ENCODE data around the gene PCSK6.

PCSK6 gene

DNA sequence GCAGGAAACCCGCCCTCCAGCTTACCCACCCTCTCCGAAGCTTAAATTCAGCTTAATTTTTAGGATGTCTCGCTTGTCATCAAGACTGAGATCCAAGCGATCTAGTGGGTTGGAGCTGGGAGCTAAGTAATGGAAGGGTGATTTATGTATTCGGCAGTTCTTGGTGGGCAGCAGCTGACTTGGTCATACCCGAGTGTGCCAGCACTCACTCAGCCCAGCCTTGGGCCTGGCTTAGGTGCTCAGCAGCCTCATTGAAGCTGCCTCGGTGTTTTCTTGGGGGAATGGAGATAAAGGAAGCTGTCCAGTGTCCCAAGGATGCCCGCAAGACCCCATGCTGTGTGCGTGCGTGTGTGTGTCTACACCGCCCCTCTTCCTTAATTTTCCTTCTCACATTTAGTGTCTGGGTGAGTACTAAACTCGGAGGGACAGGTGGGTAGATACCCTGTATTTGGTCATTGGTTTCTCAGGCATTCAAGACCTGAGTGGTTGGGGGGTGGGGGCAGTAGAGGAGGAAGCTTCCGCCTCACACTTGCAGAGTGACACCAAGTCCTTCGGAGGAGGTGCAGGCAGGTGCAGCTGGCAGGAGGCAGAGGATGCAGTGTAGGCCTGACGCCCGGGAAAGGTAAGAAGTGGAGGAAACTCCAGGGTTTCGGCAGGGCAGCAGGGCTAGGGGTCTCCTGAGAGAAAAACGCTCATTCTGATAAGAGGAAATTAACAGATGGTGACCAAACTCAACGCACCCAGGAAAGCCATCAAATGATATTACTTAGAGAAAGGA lies 92.8 kb downstream of the PCSK6 start:
- TF ChIP-seq, protein P1, sequence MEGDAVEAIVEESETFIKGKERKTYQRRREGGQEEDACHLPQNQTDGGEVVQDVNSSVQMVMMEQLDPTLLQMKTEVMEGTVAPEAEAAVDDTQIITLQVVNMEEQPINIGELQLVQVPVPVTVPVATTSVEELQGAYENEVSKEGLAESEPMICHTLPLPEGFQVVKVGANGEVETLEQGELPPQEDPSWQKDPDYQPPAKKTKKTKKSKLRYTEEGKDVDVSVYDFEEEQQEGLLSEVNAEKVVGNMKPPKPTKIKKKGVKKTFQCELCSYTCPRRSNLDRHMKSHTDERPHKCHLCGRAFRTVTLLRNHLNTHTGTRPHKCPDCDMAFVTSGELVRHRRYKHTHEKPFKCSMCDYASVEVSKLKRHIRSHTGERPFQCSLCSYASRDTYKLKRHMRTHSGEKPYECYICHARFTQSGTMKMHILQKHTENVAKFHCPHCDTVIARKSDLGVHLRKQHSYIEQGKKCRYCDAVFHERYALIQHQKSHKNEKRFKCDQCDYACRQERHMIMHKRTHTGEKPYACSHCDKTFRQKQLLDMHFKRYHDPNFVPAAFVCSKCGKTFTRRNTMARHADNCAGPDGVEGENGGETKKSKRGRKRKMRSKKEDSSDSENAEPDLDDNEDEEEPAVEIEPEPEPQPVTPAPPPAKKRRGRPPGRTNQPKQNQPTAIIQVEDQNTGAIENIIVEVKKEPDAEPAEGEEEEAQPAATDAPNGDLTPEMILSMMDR (IDR thresholded peaks at IDR 0.05) = no peak
- no peak for DNase-seq (ENCODE audit: low spot score)
- H3K27ac ChIP-seq = no peak overlapping the region
- no peak overlapping the region for H3K4me3 ChIP-seq

GRCh38 chr15:101394654-101395053 lies 94.9 kb downstream of the PCSK6 start:
- H3K27ac ChIP-seq = no peak overlapping the region
- DNase-seq (ENCODE audit: low spot score) = no peak
- H3K4me3 ChIP-seq = no peak overlapping the region
- TF ChIP-seq, protein P1 (IDR thresholded peaks at IDR 0.05) = no peak

DNA sequence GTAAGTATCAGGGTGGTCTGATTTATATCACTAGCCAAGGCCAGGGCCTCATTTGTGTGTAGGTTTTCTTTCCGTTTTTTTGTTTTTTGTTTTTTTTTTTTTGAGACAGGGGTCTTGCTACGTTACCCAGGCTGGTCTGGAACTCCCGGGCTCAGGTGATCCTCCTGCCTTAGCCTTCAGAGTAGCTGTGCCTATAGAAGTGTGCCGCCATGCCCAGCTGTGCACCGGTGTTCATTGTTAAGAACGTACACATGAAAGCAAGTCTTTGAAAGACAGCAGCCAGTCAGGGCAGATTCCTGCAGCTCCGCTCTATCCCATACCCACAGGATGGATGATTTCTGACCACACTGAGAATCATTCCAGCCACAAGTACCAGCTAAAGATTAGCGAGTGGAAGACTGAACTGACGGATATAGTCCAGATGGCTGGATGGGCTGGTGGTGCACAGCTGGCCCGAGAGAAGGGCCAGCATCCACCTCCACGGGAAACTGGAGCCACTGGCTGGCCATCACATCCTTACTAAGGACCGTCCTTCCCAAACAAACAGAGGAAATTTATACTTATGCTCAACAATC lies 95.4 kb downstream of the PCSK6 start:
- TF ChIP-seq, protein P1 (IDR thresholded peaks at IDR 0.05) = no peak
- Histone ChIP-seq H3K4me3 (no peak overlapping the region), H3K27ac (no peak overlapping the region)
- no peak for DNase-seq (ENCODE audit: low spot score)

GRCh38 chr15:101393172-101393571 lies 96.3 kb downstream of the PCSK6 start:
- TF ChIP-seq, protein P1 (IDR thresholded peaks at IDR 0.05) = no peak
- H3K4me3 ChIP-seq = no peak overlapping the region
- no peak overlapping the region for H3K27ac ChIP-seq
- DNase-seq (ENCODE audit: low spot score) = no peak

GRCh38 chr15:101391981-101392640 lies 97.4 kb downstream of the PCSK6 start:
- DNase-seq (ENCODE audit: low spot score) = no peak
- TF ChIP-seq, protein P1 (IDR thresholded peaks at IDR 0.05) = no peak
- H3K4me3 ChIP-seq = no peak overlapping the region
- no peak overlapping the region for H3K27ac ChIP-seq

GRCh38 chr15:101391431-101391830 lies 98.1 kb downstream of the PCSK6 start:
- no peak for DNase-seq (ENCODE audit: low spot score)
- H3K4me3 ChIP-seq = no peak overlapping the region
- H3K27ac ChIP-seq = no peak overlapping the region
- TF ChIP-seq, protein P1 (IDR thresholded peaks at IDR 0.05) = no peak

Data from coronary artery (tissue), 2 donors.